Esophagus (tissue), 2 donors: Measurements from ENCODE around the gene NUAK2. TPM values are rescaled to one million over a fixed set of nuclear protein-coding genes. Genes with fewer than 3 reads are reported as not detected.

ENCODE experiments used
- H3K27ac ChIP-seq, 2 donors: one replicate each; pipeline ENCODE4 v1.5.1; 2013; ENCODE audit warnings: low read depth in 2 of 2, mild to moderate bottlenecking in 2 of 2, inconsistent platforms in 1 of 2, low read length in 1 of 2, moderate library complexity in 1 of 2
- H3K27me3 ChIP-seq, 2 donors: one replicate each; pipeline ENCODE4 v1.6.1; 2013; ENCODE audit warnings: low read length in 2 of 2, control low read depth in 1 of 2, mild to moderate bottlenecking in 1 of 2; ENCODE audit not compliant: insufficient read depth in 2 of 2, control insufficient read depth in 1 of 2
- H3K36me3 ChIP-seq, 2 donors: one replicate each; pipeline ENCODE4 v1.6.1; 2013; ENCODE audit warnings: low read length in 1 of 2; ENCODE audit not compliant: control insufficient read depth in 2 of 2, insufficient read depth in 2 of 2
- H3K4me1 ChIP-seq, 2 donors: one replicate each; pipeline ENCODE4 v1.6.1; 2013; ENCODE audit warnings: low read length in 1 of 2; ENCODE audit not compliant: control insufficient read depth in 2 of 2, insufficient read depth in 2 of 2
- H3K4me3 ChIP-seq, 2 donors: one replicate each; pipeline ENCODE4 v1.5.1; 2013; ENCODE audit warnings: low read length in 2 of 2, mild to moderate bottlenecking in 2 of 2, low read depth in 1 of 2, moderate library complexity in 1 of 2
- H3K9me3 ChIP-seq, 2 donors: one replicate each; pipeline ENCODE4 v1.6.1; 2013; ENCODE audit warnings: mild to moderate bottlenecking in 2 of 2, low read depth in 1 of 2, low read length in 1 of 2, moderate library complexity in 1 of 2; ENCODE audit not compliant: control insufficient read depth in 2 of 2, insufficient read depth in 1 of 2
- WGBS, 2 donors: extraction: QIAGEN DNeasy Blood & Tissue Kit; methylation state at CpG; one replicate each; pipeline ENCODE4 v1.1.7; 2013; 5-methylcytosine and 5-hydroxymethylcytosine counted together
- polyA plus RNA-seq, 2 donors: library from polyadenylated mRNA; stranded (reverse); fragments of 200-250 nt; gene quantifications; one replicate each; pipeline ENCODE4 v1.2.3, GENCODE V29; 2013
- donor health status: healthy with polysubstance abuse.
- donor health status: Bipolar disorder and iron deficiency.

The NUAK2 gene
- polyA plus RNA-seq, 2 donors = 14.7 to 28.3 TPM

DNA sequence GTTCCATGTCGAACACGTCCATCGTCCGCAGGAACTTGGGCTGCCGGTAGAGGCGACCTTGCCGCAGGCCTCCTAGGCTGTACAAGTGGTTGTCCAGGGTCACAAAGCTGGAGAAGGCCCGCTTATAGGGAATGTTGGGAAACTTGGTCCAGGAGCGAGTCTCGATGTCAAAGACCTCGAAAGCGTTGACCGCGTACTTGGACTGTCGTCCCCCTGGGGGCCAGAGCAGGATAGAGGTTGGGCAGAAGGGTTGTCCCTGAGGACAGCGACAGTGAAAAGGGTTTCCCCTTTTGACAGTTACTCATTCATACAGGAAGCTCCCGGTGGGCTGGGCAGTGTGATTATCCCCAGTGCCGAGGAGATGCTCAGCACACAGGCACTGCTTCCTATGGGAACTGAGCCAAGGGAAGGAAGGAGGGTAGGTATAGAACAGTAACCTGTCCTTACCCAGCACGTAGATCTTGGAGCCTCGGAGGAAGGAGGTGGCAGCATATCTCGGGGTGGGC is 17.7 kb upstream of the NUAK2 start:
- peaks cover 5 to 11% of the 10 kb centered on the region in 2 donors for H3K4me1 ChIP-seq
- no peaks in the 10 kb centered on the region for H3K36me3 ChIP-seq
- 83 to 85% methylated on average over 21 of the region's 21 CpGs for WGBS, 2 donors
- no peak overlapping the region for H3K27ac ChIP-seq
- peaks cover 0 to 2% of the 10 kb centered on the region in 2 donors for H3K9me3 ChIP-seq
- peaks cover 0 to 7% of the 10 kb centered on the region in 2 donors for H3K27me3 ChIP-seq
- no peak overlapping the region for H3K4me3 ChIP-seq

DNA sequence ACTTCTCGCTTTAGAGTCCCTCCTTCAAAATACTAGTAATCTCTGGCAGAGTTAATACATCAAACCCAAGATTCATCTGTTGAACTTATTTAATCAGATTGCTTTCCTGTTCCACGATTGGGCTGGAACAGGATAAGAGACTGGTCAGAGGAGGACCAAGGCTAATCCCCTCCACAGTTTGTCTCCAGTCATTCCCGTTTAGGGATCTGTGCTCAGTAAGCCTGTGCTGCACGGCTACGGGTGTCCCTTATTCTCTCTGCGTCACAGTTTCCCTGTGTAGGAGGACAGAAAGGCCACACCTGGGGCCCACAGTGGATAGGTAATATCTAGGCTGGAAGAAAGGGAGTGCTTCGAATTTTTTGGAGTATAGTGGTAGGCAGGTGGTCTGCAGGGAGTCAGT is 16.5 kb upstream of the NUAK2 start:
- no peak overlapping the region for H3K27ac ChIP-seq
- no peaks in the 10 kb centered on the region for H3K9me3 ChIP-seq
- peaks cover 0 to 2% of the 10 kb centered on the region in 2 donors for H3K4me1 ChIP-seq
- H3K27me3 ChIP-seq = no peaks in the 10 kb centered on the region
- H3K4me3 ChIP-seq = no peak overlapping the region
- 71 to 79% methylated on average over 7 of the region's 7 CpGs for WGBS, 2 donors
- no peaks in the 10 kb centered on the region for H3K36me3 ChIP-seq

DNA sequence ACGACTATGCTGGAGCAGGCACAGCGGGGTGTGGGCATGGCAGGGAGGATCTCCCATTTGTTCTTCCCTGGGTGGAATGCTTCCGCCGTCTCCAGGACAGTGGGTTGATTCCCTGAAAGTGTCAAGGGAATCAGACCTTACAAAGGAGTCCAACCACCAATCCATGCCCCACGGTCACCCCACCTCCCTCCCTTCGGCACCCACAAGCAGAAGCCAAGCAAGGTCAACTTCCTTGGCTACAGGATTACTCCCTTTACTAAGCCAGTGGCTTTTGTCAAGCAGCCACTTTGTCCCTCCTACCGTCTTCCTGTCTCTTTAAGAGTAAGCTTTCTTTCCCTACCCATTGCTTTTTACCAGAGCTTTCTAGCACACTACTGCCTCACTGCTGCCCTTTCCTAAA is 15.9 kb upstream of the NUAK2 start:
- Histone ChIP-seq H3K4me3 (no peak overlapping the region), H3K4me1 (no peaks in the 10 kb centered on the region), H3K27ac (no peak overlapping the region), H3K9me3 (no peaks in the 10 kb centered on the region), H3K27me3 (no peaks in the 10 kb centered on the region), H3K36me3 (no peaks in the 10 kb centered on the region)
- WGBS, 2 donors = 77 to 79% methylated on average over 7 of the region's 7 CpGs

DNA sequence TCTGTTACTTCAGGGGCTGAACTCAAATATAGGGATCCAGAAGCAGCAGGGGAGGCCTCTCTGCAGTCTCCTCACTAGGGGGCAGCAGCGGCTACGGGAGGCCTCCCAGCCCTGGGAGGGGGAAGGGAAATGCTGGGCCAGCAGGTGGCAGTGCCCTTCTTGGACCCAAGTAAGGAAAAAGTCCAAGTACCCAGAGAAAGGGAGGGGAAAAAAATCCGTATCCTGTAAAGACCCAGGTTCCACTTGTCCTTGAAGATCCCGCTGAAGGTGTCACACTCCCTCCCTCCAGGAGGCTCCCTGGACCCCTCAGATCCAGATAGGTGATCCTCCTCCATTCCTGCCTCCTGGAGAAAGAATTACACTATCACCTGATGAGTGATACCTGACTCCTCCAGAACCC is 14.1 kb upstream of the NUAK2 start:
- no peaks in the 10 kb centered on the region for H3K4me1 ChIP-seq
- no peaks in the 10 kb centered on the region for H3K9me3 ChIP-seq
- no peak overlapping the region for H3K27ac ChIP-seq
- H3K36me3 ChIP-seq = no peaks in the 10 kb centered on the region
- H3K4me3 ChIP-seq = no peak overlapping the region
- WGBS, 2 donors = 0 to 3% methylated on average over 4 of the region's 4 CpGs
- H3K27me3 ChIP-seq = no peaks in the 10 kb centered on the region

DNA sequence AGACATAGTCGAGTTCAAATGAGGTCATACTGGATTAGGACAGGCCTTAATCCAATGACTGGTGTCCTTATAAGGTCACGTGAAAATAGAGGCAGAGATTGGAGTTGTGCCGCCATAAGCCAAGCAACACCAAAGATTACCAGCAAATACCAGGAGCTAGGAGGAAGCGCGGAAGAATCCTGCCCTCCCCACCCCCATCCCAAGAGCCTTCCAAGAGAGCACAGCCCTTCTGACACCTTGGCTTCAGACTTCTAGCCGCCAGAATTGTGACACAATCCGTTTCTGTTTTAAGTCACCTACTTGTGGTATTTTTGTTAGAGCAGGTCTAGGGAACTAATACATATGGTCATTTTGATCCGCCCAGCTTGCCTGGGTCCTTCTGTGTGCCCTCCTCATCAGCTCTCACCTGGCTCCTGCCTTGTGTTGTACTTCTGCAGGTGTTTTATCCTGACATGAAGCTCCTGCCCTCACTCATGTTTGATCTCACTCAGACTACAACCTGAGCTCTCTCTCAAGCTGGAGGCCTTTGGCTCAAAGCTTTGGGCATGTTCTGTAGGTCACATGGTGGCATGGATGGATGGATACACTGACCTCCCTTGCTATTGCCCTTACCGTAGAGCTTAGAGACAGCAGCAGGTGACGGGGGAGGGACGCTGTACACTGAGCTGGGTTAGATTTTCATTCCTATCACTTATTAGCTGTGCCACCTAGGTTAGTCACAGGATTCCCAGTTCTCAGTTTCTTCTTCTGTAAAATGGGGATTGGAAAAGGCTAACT is 10.7 kb upstream of the NUAK2 start:
- 86 to 88% methylated on average over 11 of the region's 11 CpGs for WGBS, 2 donors
- Histone ChIP-seq H3K4me3 (no peak overlapping the region), H3K27me3 (no peaks in the 10 kb centered on the region), H3K36me3 (no peaks in the 10 kb centered on the region), H3K9me3 (no peaks in the 10 kb centered on the region), H3K27ac (no peak overlapping the region), H3K4me1 (no peaks in the 10 kb centered on the region)

DNA sequence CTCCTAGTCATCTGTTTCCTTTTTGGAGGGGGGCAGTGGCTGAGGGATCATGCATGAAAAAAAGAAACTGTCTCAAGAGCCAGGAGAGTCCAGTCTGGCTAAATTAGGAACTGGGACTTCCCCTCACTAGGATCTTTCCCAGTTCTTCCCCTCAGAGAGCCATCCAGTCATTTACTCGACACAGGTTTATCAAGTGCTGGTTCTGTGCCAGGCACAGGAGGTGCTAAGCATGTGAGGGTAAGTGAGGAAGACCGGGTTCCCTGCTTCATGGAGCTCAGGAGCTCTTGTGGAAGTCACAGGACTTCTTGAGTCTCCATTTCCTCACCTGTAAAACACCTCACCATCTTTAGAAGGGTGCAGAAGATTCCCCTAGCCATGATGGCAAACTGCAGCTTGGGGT is 8.6 kb upstream of the NUAK2 start:
- Histone ChIP-seq H3K4me3 (no peak overlapping the region), H3K9me3 (no peaks in the 10 kb centered on the region), H3K36me3 (no peaks in the 10 kb centered on the region), H3K27ac (no peak overlapping the region), H3K4me1 (no peaks in the 10 kb centered on the region), H3K27me3 (no peaks in the 10 kb centered on the region)
- 43 to 50% methylated on average over 2 of the region's 2 CpGs for WGBS, 2 donors

DNA sequence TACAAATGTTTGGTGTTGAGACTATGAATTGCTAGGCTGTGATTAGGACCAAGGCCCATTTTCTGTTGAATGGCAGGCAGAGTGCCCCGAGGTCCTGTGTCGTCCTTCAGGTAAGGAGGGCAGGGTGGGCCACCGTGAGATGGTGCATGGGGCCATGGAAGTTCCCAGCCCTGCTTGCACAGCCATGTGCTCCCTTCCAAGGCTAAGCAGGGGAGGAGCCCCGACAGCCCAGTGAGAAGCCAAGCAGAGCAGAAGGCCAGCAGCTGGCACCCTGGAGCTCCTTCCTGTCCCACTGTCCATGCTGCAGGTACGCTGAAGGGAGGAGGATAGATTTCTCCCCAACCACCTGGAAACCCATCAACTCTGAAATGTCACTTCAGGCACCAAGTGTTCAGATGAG is 8.2 kb upstream of the NUAK2 start:
- Histone ChIP-seq H3K36me3 (no peaks in the 10 kb centered on the region), H3K4me1 (no peaks in the 10 kb centered on the region), H3K4me3 (no peak overlapping the region), H3K9me3 (no peaks in the 10 kb centered on the region), H3K27ac (no peak overlapping the region), H3K27me3 (no peaks in the 10 kb centered on the region)
- 65 to 83% methylated on average over 5 of the region's 5 CpGs for WGBS, 2 donors

DNA sequence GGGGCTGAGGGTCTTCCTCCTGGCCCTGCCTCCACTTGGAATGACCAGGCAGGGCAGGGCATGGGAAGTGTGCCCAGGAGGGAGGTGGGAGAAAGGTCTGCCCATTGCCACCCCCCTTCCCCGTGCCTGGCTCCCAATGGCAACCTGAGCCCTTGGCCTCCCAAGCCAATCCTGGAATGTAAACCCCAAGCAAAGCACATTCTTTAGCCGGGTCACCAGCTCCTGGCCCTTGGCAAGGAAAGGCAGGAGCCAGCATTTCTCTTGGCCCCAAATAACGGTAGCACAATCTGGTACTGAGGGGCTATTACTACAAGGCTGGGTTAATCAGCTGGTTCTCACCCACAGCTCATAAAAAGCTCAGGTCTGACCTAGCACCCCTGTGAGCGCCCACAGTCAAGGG is 6.9 kb upstream of the NUAK2 start:
- no peaks in the 10 kb centered on the region for H3K4me1 ChIP-seq
- H3K9me3 ChIP-seq = no peaks in the 10 kb centered on the region
- 70 to 76% methylated on average over 4 of the region's 4 CpGs for WGBS, 2 donors
- no peak overlapping the region for H3K27ac ChIP-seq
- no peak overlapping the region for H3K4me3 ChIP-seq
- no peaks in the 10 kb centered on the region for H3K36me3 ChIP-seq
- H3K27me3 ChIP-seq = no peaks in the 10 kb centered on the region

DNA sequence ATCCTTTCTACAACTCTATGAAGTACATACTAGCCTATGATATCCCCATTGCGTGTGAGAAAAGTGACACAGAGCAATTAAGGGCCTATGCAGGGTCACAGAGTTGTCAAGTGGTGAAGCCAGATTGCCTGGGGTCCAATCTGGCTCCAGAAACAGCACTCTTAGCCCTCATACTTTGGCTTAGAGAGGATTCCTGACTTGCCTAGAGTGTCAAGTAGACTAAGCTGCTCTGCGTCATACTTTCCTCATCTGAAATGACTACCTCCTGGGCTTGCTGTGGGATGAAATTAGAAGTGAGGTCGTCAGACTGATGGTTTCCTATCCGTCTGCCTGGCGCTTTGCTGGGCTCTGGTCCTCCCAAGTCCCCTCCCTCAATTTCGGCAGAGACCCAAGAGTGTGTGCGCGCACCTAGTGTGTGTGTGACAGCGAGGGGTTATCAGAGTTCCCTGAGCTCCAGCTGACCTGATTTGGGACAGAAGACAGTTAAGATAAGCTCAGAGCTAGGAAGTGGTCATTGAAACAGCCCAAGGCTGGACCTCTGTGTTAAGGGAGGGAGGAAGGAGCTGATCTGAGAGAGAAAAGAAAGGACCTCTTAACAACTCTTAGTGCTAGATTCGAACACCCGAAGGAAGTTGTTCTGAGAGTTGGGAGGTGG is 5.4 kb upstream of the NUAK2 start:
- 76 to 78% methylated on average over 11 of the region's 11 CpGs for WGBS, 2 donors
- Histone ChIP-seq H3K4me1 (no peaks in the 10 kb centered on the region), H3K36me3 (no peaks in the 10 kb centered on the region)

More for the DNA sequence above, 5.4 kb upstream of the NUAK2 start:
- no peak overlapping the region for H3K27ac ChIP-seq
- no peaks in the 10 kb centered on the region for H3K9me3 ChIP-seq
- H3K27me3 ChIP-seq = no peaks in the 10 kb centered on the region
- no peak overlapping the region for H3K4me3 ChIP-seq
